Parathyroid adenoma (tissue), 2 donors: ENCODE data around the gene PTPRD.

Source experiments
- H2AFZ ChIP-seq: fragments of 300-600 bp; sonication (generic); one replicate; pipeline ENCODE4 v1.7.0; 2017; ENCODE audit warnings: antibody characterized with exemption, mild to moderate bottlenecking
- H3K27ac ChIP-seq: fragments of 300-600 bp; sonication (generic); one replicate; pipeline ENCODE4 v1.7.0; 2017
- H3K27me3 ChIP-seq: fragments of 300-600 bp; sonication (generic); one replicate; pipeline ENCODE4 v1.7.0; 2017; ENCODE audit warnings: low read length; ENCODE audit not compliant: control insufficient read depth, insufficient read depth
- H3K36me3 ChIP-seq: fragments of 300-600 bp; sonication (generic); one replicate; pipeline ENCODE4 v1.7.0; 2017; ENCODE audit warnings: low read length; ENCODE audit not compliant: control insufficient read depth, insufficient read depth
- H3K4me1 ChIP-seq: fragments of 300-600 bp; sonication (generic); one replicate; pipeline ENCODE4 v1.7.0; 2017; ENCODE audit warnings: control low read depth
- H3K4me2 ChIP-seq: fragments of 300-600 bp; sonication (generic); one replicate; pipeline ENCODE4 v1.7.0; 2017; ENCODE audit warnings: low read length
- H3K4me3 ChIP-seq: fragments of 300-600 bp; sonication (generic); one replicate; pipeline ENCODE4 v1.7.0; 2017; ENCODE audit warnings: low read depth, low read length
- H3K79me2 ChIP-seq: fragments of 300-600 bp; sonication (generic); one replicate; pipeline ENCODE4 v1.7.0; 2017; ENCODE audit warnings: control low read depth
- H3K9ac ChIP-seq: fragments of 300-600 bp; sonication (generic); one replicate; pipeline ENCODE4 v1.7.0; 2017; ENCODE audit warnings: mild to moderate bottlenecking
- H3K9me3 ChIP-seq: fragments of 300-600 bp; sonication (generic); one replicate; pipeline ENCODE4 v1.7.0; 2017; ENCODE audit warnings: low read length; ENCODE audit not compliant: control insufficient read depth
- CTCF ChIP-seq: fragments of 300-600 bp; sonication (generic); IDR thresholded peaks from one replicate; pipeline ENCODE4 v1.7.0; 2017; ENCODE audit warnings: antibody characterized with exemption, mild to moderate bottlenecking
- donor health status: primary hyperparathyroidism.

Gene PTPRD

DNA sequence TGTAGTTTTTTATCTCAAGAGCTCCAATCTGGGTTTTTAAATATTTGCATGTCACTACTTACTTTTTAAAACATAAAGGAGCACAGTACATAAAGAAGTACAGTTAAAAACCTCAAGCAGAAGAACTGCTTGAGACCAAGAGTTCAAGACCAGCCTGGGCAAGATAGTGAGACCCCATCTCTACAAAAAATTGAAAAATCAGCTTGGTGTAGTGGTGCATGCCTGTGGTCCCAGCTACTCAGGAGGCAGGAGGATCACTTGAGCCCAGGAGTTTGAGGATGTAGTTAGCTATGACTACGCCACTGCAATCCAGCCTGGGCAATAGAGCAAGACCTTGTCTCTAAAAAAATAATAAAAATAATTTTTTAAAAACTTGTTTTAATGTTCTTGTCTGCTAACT is 1840.5 kb downstream of the PTPRD start:
- Histone ChIP-seq H3K4me2 (no peak overlapping the region), H2AFZ (no peak overlapping the region), H3K27ac (no peak overlapping the region), H3K4me1 (no peaks in the 10 kb centered on the region), H3K27me3 (no peaks in the 10 kb centered on the region), H3K36me3 (no peaks in the 10 kb centered on the region), H3K9me3 (no peaks in the 10 kb centered on the region), H3K79me2 (no peaks in the 10 kb centered on the region), H3K9ac (no peak overlapping the region), H3K4me3 (no peak overlapping the region)
- TF ChIP-seq CTCF: no peak

GRCh38 chr9:8769153-8769552 is 1843.6 kb downstream of the PTPRD start:
- no peaks in the 10 kb centered on the region for H3K79me2 ChIP-seq
- no peaks in the 10 kb centered on the region for H3K4me1 ChIP-seq
- TF ChIP-seq CTCF: no peak
- H3K9me3 ChIP-seq: no peaks in the 10 kb centered on the region
- no peak overlapping the region for H3K9ac ChIP-seq
- no peaks in the 10 kb centered on the region for H3K27me3 ChIP-seq
- H2AFZ ChIP-seq: no peak overlapping the region
- H3K27ac ChIP-seq: no peak overlapping the region
- no peaks in the 10 kb centered on the region for H3K36me3 ChIP-seq
- no peak overlapping the region for H3K4me3 ChIP-seq
- no peak overlapping the region for H3K4me2 ChIP-seq

DNA sequence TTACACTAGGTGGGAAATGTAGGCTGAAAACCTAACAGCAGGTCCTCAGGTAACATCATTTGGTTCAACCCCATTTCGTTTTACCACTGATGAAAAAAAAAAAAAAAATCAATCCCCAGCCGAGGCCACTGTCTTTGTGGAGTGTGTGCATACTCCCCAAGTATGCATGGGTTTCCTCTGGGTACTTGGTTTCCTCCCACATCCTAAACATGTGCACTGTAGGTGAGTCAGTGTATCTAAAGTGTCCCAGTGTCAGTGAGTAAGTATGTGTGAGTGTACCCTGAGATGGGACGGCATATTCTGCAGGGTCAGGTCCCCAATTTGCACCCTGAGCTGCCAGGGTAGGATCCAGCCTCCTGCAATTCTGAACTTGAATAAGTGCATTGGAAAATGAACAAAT is 1846.7 kb downstream of the PTPRD start:
- no peak overlapping the region for H2AFZ ChIP-seq
- H3K4me3 ChIP-seq: no peak overlapping the region
- H3K4me1 ChIP-seq: no peaks in the 10 kb centered on the region
- no peak for TF ChIP-seq CTCF
- no peak overlapping the region for H3K27ac ChIP-seq
- no peaks in the 10 kb centered on the region for H3K36me3 ChIP-seq
- no peak overlapping the region for H3K9ac ChIP-seq
- no peaks in the 10 kb centered on the region for H3K27me3 ChIP-seq
- H3K4me2 ChIP-seq: no peak overlapping the region
- no peaks in the 10 kb centered on the region for H3K79me2 ChIP-seq
- no peaks in the 10 kb centered on the region for H3K9me3 ChIP-seq

DNA sequence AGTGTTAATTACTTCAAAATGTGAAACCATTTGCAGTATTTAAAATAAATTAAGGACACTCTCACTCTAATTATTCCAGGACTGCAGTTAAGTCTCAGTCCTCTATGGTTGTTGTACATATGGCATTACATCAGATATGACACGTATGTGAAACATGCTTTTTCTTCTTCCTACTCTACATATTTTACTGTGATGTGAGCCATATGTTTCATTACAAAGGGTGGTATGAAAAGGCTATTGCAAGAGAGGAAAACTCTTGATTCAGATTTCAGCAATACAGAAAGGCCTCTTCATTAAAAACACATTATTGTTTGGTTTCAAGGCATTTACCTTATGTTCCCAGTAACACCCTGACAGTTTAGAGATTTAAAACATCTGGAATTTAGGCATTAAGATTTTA is 1848.8 kb downstream of the PTPRD start:
- Histone ChIP-seq H3K27ac (no peak overlapping the region), H3K36me3 (no peaks in the 10 kb centered on the region), H3K9me3 (no peaks in the 10 kb centered on the region), H3K9ac (no peak overlapping the region), H3K4me3 (no peak overlapping the region), H3K4me1 (no peaks in the 10 kb centered on the region), H3K27me3 (no peaks in the 10 kb centered on the region), H2AFZ (no peak overlapping the region), H3K79me2 (no peaks in the 10 kb centered on the region), H3K4me2 (no peak overlapping the region)
- no peak for TF ChIP-seq CTCF

- H3K4me1 ChIP-seq: no peaks in the 10 kb centered on the region
- H3K27ac ChIP-seq: no peak overlapping the region
- H3K9ac ChIP-seq: no peak overlapping the region
- no peak overlapping the region for H2AFZ ChIP-seq
- no peak for TF ChIP-seq CTCF
- no peaks in the 10 kb centered on the region for H3K36me3 ChIP-seq
- no peaks in the 10 kb centered on the region for H3K79me2 ChIP-seq
- no peaks in the 10 kb centered on the region for H3K9me3 ChIP-seq
- no peak overlapping the region for H3K4me2 ChIP-seq
- no peak overlapping the region for H3K4me3 ChIP-seq
- no peaks in the 10 kb centered on the region for H3K27me3 ChIP-seq
Observed at GRCh38 chr9:8762479-8763085, 1850.2 kb downstream of the PTPRD start.
